Fibroblast of lung (primary cell): ENCODE measurements around the gene CNTN4. TPM values are rescaled to one million over a fixed set of nuclear protein-coding genes. Genes with fewer than 3 reads are reported as not detected.

ENCODE experiments used
- DNase-seq, 2 donors: peaks; one replicate each; pipeline versions ENCODE4 v3.0.0 to v3.0.0-alpha.2; 2010; ENCODE audit warnings: low read depth in 2 of 2
- H2AFZ ChIP-seq: 2 replicates; pipeline ENCODE4 v1.5.1; 2012; ENCODE audit warnings: low read length, control low read depth, inconsistent platforms
- H3K27ac ChIP-seq: 2 replicates; pipeline ENCODE4 v1.5.1; 2011; ENCODE audit warnings: low read length, control low read depth; ENCODE audit not compliant: insufficient read depth
- H3K27me3 ChIP-seq: 2 replicates; pipeline ENCODE4 v1.5.1; 2011; ENCODE audit warnings: mild to moderate bottlenecking, low read length; ENCODE audit not compliant: control insufficient read depth, insufficient read depth
- H3K36me3 ChIP-seq: 2 replicates; pipeline ENCODE4 v1.5.1; 2011; ENCODE audit warnings: low read length; ENCODE audit not compliant: control insufficient read depth, insufficient read depth
- H3K4me1 ChIP-seq: 2 replicates; pipeline ENCODE4 v1.5.1; 2011; ENCODE audit warnings: low read length; ENCODE audit not compliant: control insufficient read depth, insufficient read depth; ENCODE audit errors: extremely low read depth
- H3K4me2 ChIP-seq: 2 replicates; pipeline ENCODE4 v1.5.1; 2011; ENCODE audit warnings: low read length, control low read depth; ENCODE audit not compliant: insufficient read depth; ENCODE audit errors: extremely low read depth
- H3K4me3 ChIP-seq, 4 experiments: fragments of 200-600 bp in 1 of 4; sonication (generic) in 1 of 4; replicated peaks in 1 of 4; 2 replicates each; pipeline ENCODE4 v1.5.1; 2011 to 2016; ENCODE audit warnings: low read length in 4 of 4, low read depth in 3 of 4, mild to moderate bottlenecking in 3 of 4, control low read depth in 2 of 4, inconsistent platforms in 1 of 4, mixed read lengths in 1 of 4; ENCODE audit not compliant: insufficient read depth in 1 of 4; ENCODE audit errors: control extremely low read depth in 1 of 4
- H3K79me2 ChIP-seq: 2 replicates; pipeline ENCODE4 v1.5.1; 2012; ENCODE audit warnings: mild to moderate bottlenecking, low read length, inconsistent platforms; ENCODE audit not compliant: control insufficient read depth, insufficient read depth
- H3K9ac ChIP-seq: 2 replicates; pipeline ENCODE4 v1.5.1; 2011; ENCODE audit warnings: mild to moderate bottlenecking, low read length, control low read depth; ENCODE audit not compliant: insufficient read depth
- H3K9me3 ChIP-seq: 2 replicates; pipeline ENCODE4 v1.5.1; 2012; ENCODE audit warnings: low read depth, low read length; ENCODE audit not compliant: control insufficient read depth, insufficient read depth
- H4K20me1 ChIP-seq: 2 replicates; pipeline ENCODE4 v1.5.1; 2011; ENCODE audit warnings: low read length; ENCODE audit not compliant: control insufficient read depth, insufficient read depth; ENCODE audit errors: extremely low read depth
- EZH2 ChIP-seq: IDR thresholded peaks from 2 replicates; pipeline ENCODE4 v1.5.1; 2012; ENCODE audit warnings: low read length, control low read depth, mild to moderate bottlenecking; ENCODE audit errors: missing control alignments
- polyA plus RNA-seq, 2 donors: library from polyadenylated mRNA; depleted of rRNA in 1 of 2; stranded (reverse) in 1 of 2; unstranded in 1 of 2; fragments of >200 nt; gene quantifications; 2 replicates each; pipeline ENCODE4 v1.2.1, GENCODE V29; 2011 to 2012; ENCODE audit warnings: missing spikeins in 1 of 2
- total RNA-seq: library from RNA; depleted of rRNA; stranded (reverse); fragments of >200 nt; gene quantifications from 2 replicates; pipeline ENCODE4 v1.2.1, GENCODE V29; 2014
- TF ChIP-seq, protein P1 (sequence below), 2 donors: IDR thresholded peaks in 1 of 2; conservative IDR thresholded peaks in 1 of 2; 1 replicate in 1 of 2; 2 replicates in 1 of 2; pipeline ENCODE4 v1.5.1; 2011 to 2012; ENCODE audit warnings: low read length in 2 of 2, control low read depth in 1 of 2, inconsistent platforms in 1 of 2, low read depth in 1 of 2, mild to moderate bottlenecking in 1 of 2

CNTN4 gene
- total and polyA plus RNA-seq, 2 donors (not counting 1 experiment from before 2014, with no cell fraction given), result 0.17 to 0.69 TPM

GRCh38 chr3:2657971-2658370 lies 559.3 kb downstream of the CNTN4 start:
- DNase-seq, result no peak
- Histone ChIP-seq H4K20me1 (no peaks in the 10 kb centered on the region), H3K27me3 (no peaks in the 10 kb centered on the region), H3K9ac (no peak overlapping the region), H3K4me3 (no peak overlapping the region), H2AFZ (no peak overlapping the region), H3K4me1 (peaks cover 17% of the 10 kb centered on the region), H3K79me2 (no peaks in the 10 kb centered on the region), H3K27ac (peak overlapping the region; percentile 47), H3K9me3 (no peaks in the 10 kb centered on the region), H3K4me2 (peak overlapping the region; percentile 7), H3K36me3 (no peaks in the 10 kb centered on the region)
- TF ChIP-seq EZH2, result no peak
- TF ChIP-seq, protein P1, sequence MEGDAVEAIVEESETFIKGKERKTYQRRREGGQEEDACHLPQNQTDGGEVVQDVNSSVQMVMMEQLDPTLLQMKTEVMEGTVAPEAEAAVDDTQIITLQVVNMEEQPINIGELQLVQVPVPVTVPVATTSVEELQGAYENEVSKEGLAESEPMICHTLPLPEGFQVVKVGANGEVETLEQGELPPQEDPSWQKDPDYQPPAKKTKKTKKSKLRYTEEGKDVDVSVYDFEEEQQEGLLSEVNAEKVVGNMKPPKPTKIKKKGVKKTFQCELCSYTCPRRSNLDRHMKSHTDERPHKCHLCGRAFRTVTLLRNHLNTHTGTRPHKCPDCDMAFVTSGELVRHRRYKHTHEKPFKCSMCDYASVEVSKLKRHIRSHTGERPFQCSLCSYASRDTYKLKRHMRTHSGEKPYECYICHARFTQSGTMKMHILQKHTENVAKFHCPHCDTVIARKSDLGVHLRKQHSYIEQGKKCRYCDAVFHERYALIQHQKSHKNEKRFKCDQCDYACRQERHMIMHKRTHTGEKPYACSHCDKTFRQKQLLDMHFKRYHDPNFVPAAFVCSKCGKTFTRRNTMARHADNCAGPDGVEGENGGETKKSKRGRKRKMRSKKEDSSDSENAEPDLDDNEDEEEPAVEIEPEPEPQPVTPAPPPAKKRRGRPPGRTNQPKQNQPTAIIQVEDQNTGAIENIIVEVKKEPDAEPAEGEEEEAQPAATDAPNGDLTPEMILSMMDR (conservative IDR thresholded peaks at IDR 0.05 in 1 of 2, IDR thresholded peaks at IDR 0.05 in 1 of 2; ENCODE audit: low read depth in 1 of 2, low read length in 2 of 2), result no peak

DNA sequence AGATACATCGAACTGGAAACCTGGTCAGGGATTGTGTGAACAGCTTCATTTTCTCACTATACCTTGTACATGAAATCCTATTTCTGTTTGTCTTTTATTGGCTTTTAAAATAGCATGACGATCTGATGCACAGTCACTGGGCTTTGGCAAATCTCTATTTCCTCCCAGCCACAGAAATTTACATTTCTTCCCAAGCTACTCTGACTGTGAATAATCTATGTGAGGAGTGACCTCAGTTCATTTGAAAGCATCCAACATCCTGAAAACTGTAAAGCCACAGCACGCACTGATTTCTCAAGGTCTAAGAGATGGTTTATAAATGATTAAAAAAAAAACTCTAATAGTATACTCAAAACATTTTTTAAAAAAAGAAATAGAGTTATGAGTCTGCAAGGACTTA lies 561.2 kb downstream of the CNTN4 start:
- Histone ChIP-seq H4K20me1 (no peaks in the 10 kb centered on the region), H2AFZ (no peak overlapping the region), H3K9me3 (no peaks in the 10 kb centered on the region), H3K9ac (no peak overlapping the region), H3K4me3 (no peak overlapping the region), H3K4me1 (peaks cover 12% of the 10 kb centered on the region), H3K27ac (no peak overlapping the region), H3K79me2 (no peaks in the 10 kb centered on the region), H3K36me3 (no peaks in the 10 kb centered on the region), H3K27me3 (no peaks in the 10 kb centered on the region), H3K4me2 (no peak overlapping the region)
- TF ChIP-seq, protein P1 (conservative IDR thresholded peaks at IDR 0.05 in 1 of 2, IDR thresholded peaks at IDR 0.05 in 1 of 2; ENCODE audit: low read depth in 1 of 2, low read length in 2 of 2), result no peak
- TF ChIP-seq EZH2, result no peak
- peak; percentile 6 to 54 for DNase-seq

DNA sequence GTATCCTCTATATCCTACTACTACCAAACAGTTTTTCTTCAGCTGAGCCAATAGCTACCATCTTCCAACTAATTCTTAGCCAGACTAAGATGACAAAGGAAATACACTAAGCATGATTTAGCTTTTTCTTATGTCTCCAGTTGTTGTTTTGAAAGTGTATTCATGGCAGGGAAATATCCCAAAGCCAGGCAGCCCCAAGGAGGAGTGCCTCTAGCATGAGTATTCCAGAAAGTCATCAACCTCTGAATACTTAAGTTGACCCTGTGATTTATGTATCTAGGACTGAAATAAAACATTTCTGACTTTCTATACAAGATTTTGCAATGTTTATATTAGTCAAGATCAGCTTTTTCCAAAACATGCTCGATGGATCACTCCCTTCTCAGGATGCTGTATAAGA lies 562.4 kb downstream of the CNTN4 start:
- Histone ChIP-seq H4K20me1 (no peaks in the 10 kb centered on the region), H3K4me1 (peaks cover 8% of the 10 kb centered on the region), H3K27me3 (no peaks in the 10 kb centered on the region), H3K36me3 (no peaks in the 10 kb centered on the region), H3K4me3 (no peak overlapping the region), H2AFZ (no peak overlapping the region), H3K27ac (peak overlapping the region; percentile 49), H3K9ac (no peak overlapping the region), H3K4me2 (no peak overlapping the region), H3K79me2 (no peaks in the 10 kb centered on the region), H3K9me3 (no peaks in the 10 kb centered on the region)
- TF ChIP-seq EZH2, result no peak
- peak; percentile 1 to 85 for DNase-seq
